H9 (cell line): ENCODE measurements around the gene KMT2C. TPM values are rescaled to one million over a fixed set of nuclear protein-coding genes. Genes with fewer than 3 reads are reported as not detected.

Experiments used
- DNase-seq: peaks from one replicate; pipeline ENCODE4 v3.0.0-alpha.2; 2017
- H2AFZ ChIP-seq: one replicate; pipeline ENCODE4 v1.6.1; 2013; ENCODE audit warnings: mild to moderate bottlenecking, low read length, control low read depth, moderate library complexity
- H2AK5ac ChIP-seq: 2 replicates; pipeline ENCODE4 v1.6.1; 2013; ENCODE audit warnings: low read length, control low read depth, mixed read lengths; ENCODE audit not compliant: insufficient read length
- H2BK120ac ChIP-seq: one replicate; pipeline ENCODE4 v1.6.1; 2013; ENCODE audit warnings: low read depth, mild to moderate bottlenecking, low read length, control low read depth, inconsistent platforms; ENCODE audit not compliant: poor library complexity, severe bottlenecking
- H2BK12ac ChIP-seq: 2 replicates; pipeline ENCODE4 v1.6.1; 2013; ENCODE audit warnings: low read length, control low read depth, mixed read lengths, low read depth; ENCODE audit not compliant: insufficient read length
- H2BK15ac ChIP-seq: 2 replicates; pipeline ENCODE4 v1.6.1; 2013; ENCODE audit warnings: low read depth, low read length, control low read depth
- H2BK20ac ChIP-seq: one replicate; pipeline ENCODE4 v1.6.1; 2013; ENCODE audit warnings: low read depth, mild to moderate bottlenecking, low read length, control low read depth, inconsistent platforms; ENCODE audit not compliant: poor library complexity, severe bottlenecking
- H2BK5ac ChIP-seq: 2 replicates; pipeline ENCODE4 v1.6.1; 2013; ENCODE audit warnings: low read length, control low read depth, mixed read lengths; ENCODE audit not compliant: insufficient read length
- H3K14ac ChIP-seq: 2 replicates; pipeline ENCODE4 v1.6.1; 2013; ENCODE audit warnings: low read length, control low read depth; ENCODE audit not compliant: insufficient read depth
- H3K18ac ChIP-seq: 2 replicates; pipeline ENCODE4 v1.6.1; 2013; ENCODE audit warnings: low read depth, mild to moderate bottlenecking, mixed read lengths, low read length, control low read depth; ENCODE audit not compliant: insufficient read length
- H3K23ac ChIP-seq: 2 replicates; pipeline ENCODE4 v1.6.1; 2013; ENCODE audit warnings: low read length, control low read depth, mixed read lengths, low read depth; ENCODE audit not compliant: insufficient read length
- H3K23me2 ChIP-seq: 2 replicates; pipeline ENCODE4 v1.6.1; 2013; ENCODE audit warnings: low read depth, mild to moderate bottlenecking, mixed read lengths, low read length, control low read depth; ENCODE audit not compliant: insufficient read length, poor library complexity, severe bottlenecking
- H3K27ac ChIP-seq: 2 replicates; pipeline ENCODE4 v1.5.1; 2013; ENCODE audit warnings: low read length, control low read depth, mixed read lengths, low read depth; ENCODE audit not compliant: insufficient read length
- H3K27me3 ChIP-seq: 2 replicates; pipeline ENCODE4 v1.6.1; 2013; ENCODE audit warnings: low read length, control low read depth, inconsistent platforms; ENCODE audit not compliant: insufficient read depth
- H3K4ac ChIP-seq: 2 replicates; pipeline ENCODE4 v1.6.1; 2013; ENCODE audit warnings: low read depth, mild to moderate bottlenecking, control low read depth, inconsistent platforms, low read length, moderate library complexity
- H3K4me1 ChIP-seq: 2 replicates; pipeline ENCODE4 v1.6.1; 2013; ENCODE audit warnings: low read length, control low read depth, inconsistent platforms; ENCODE audit not compliant: insufficient read depth
- H3K4me2 ChIP-seq: 2 replicates; pipeline ENCODE4 v1.6.1; 2013; ENCODE audit warnings: low read length, control low read depth, mixed read lengths; ENCODE audit not compliant: insufficient read length, insufficient read depth
- H3K56ac ChIP-seq: 2 replicates; pipeline ENCODE4 v1.6.1; 2013; ENCODE audit warnings: low read depth, mild to moderate bottlenecking, mixed read lengths, low read length, control low read depth; ENCODE audit not compliant: insufficient read length
- H3K79me1 ChIP-seq: 2 replicates; pipeline ENCODE4 v1.6.1; 2013; ENCODE audit warnings: low read depth, mild to moderate bottlenecking, moderate library complexity, low read length, control low read depth, inconsistent platforms; ENCODE audit not compliant: insufficient read depth, poor library complexity, severe bottlenecking
- H3K79me2 ChIP-seq: 2 replicates; pipeline ENCODE4 v1.6.1; 2013; ENCODE audit warnings: low read length, control low read depth, inconsistent platforms; ENCODE audit not compliant: insufficient read depth
- H3K9ac ChIP-seq: 2 replicates; pipeline ENCODE4 v1.6.1; 2013; ENCODE audit warnings: low read length, control low read depth, mixed read lengths; ENCODE audit not compliant: insufficient read length; ENCODE audit errors: extremely low read depth
- H3K9me3 ChIP-seq: one replicate; pipeline ENCODE4 v1.6.1; 2013; ENCODE audit warnings: low read depth, low read length, inconsistent platforms; ENCODE audit not compliant: control insufficient read depth
- H3T11ph ChIP-seq: one replicate; pipeline ENCODE4 v1.6.1; 2013; ENCODE audit warnings: mild to moderate bottlenecking, low read length, control low read depth, inconsistent platforms
- H4K20me1 ChIP-seq: one replicate; pipeline ENCODE4 v1.6.1; 2013; ENCODE audit not compliant: control insufficient read depth, insufficient read length, insufficient read depth
- H4K5ac ChIP-seq: 2 replicates; pipeline ENCODE4 v1.6.1; 2013; ENCODE audit warnings: low read depth, mild to moderate bottlenecking, mixed read lengths, low read length, control low read depth; ENCODE audit not compliant: insufficient read length
- H4K8ac ChIP-seq: replicated peaks from 2 replicates; pipeline ENCODE4 v1.6.1; 2013; ENCODE audit warnings: low read length, control low read depth, mixed read lengths, low read depth; ENCODE audit not compliant: insufficient read length
- H4K91ac ChIP-seq: 2 replicates; pipeline ENCODE4 v1.6.1; 2013; ENCODE audit warnings: low read depth, mild to moderate bottlenecking, moderate library complexity, mixed read lengths, low read length, control low read depth; ENCODE audit not compliant: insufficient read length
- H3K27ac Mint-ChIP-seq, 3 experiments: 2 replicates in 2 of 3; 3 replicates in 1 of 3; pipeline ENCODE4 v1.8.0; 2020 to 2021; ENCODE audit warnings: mixed read lengths in 3 of 3, mild to moderate bottlenecking in 1 of 3, moderate library complexity in 1 of 3
- H3K27me3 Mint-ChIP-seq: 2 replicates; pipeline ENCODE4 v1.8.0; 2021; ENCODE audit warnings: low read depth, mild to moderate bottlenecking, moderate library complexity, mixed read lengths
- H3K36me3 Mint-ChIP-seq, 3 experiments: 2 replicates in 2 of 3; 3 replicates in 1 of 3; pipeline ENCODE4 v1.8.0; 2020 to 2021; ENCODE audit warnings: low read depth in 3 of 3, mixed read lengths in 3 of 3; ENCODE audit not compliant: insufficient read depth in 1 of 3
- H3K4me1 Mint-ChIP-seq, 2 experiments: 2 replicates each; pipeline ENCODE4 v1.8.0; 2020; ENCODE audit warnings: mixed read lengths in 2 of 2
- H3K4me3 Mint-ChIP-seq, 2 experiments: 2 replicates in 1 of 2; 3 replicates in 1 of 2; pipeline ENCODE4 v1.8.0; 2020 to 2021; ENCODE audit warnings: mild to moderate bottlenecking in 2 of 2, mixed read lengths in 2 of 2, moderate library complexity in 1 of 2
- H3K9me3 Mint-ChIP-seq, 2 experiments: 2 replicates in 1 of 2; 3 replicates in 1 of 2; pipeline ENCODE4 v1.8.0; 2020; ENCODE audit warnings: mild to moderate bottlenecking in 2 of 2, mixed read lengths in 2 of 2, moderate library complexity in 1 of 2
- WGBS: extraction: QIAGEN DNeasy Blood & Tissue Kit; methylation state at CpG from one replicate; pipeline ENCODE4 v1.1.7; 2013; ENCODE audit warnings: missing lambda C conversion rate, low lambda C conversion rate, mixed read lengths; ENCODE audit not compliant: insufficient read length; ENCODE audit errors: extremely low coverage; 5-methylcytosine and 5-hydroxymethylcytosine counted together
- total RNA-seq: library from RNA; stranded (reverse); gene quantifications from 2 replicates; pipeline ENCODE4 v1.2.1, GENCODE V29; 2021
- TF ChIP-seq, protein P1 (sequence below): fragments of 200-600 bp; sonication (generic); conservative IDR thresholded peaks from 3 replicates; pipeline ENCODE4 v1.8.0; 2021; ENCODE audit warnings: antibody characterized with exemption, mild to moderate bottlenecking

Gene KMT2C
- total RNA-seq, 1 experiment from 2014 or later, result 32.2 TPM

DNA sequence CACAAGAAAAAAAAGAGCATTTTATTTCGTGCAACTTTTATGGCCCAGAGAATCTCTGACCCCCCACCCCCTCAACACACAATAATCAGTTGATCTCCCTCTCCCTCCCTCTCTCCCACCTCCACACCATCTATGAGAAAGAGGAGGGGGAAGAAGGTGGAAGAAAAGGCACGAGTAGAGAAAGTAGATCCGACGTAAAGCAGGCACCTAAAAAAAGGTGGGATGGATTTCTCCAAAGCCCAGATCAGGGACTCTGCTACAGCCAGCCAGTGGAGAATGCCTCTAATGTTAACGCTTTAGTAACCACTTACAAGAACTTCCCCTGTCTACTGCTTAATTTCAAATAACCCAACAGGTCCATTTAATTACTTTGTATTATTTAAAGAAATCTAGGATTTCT lies 24.4 kb downstream of the KMT2C start:
- H3K79me1 ChIP-seq, result peaks cover 3% of the 10 kb centered on the region
- no peak overlapping the region for H4K91ac ChIP-seq
- H3T11ph ChIP-seq, result no peak overlapping the region
- peak; percentile 59 for DNase-seq
- Mint-ChIP-seq H3K36me3 (peaks cover 9 to 11% (median 9%) of the 10 kb centered on the region in 3 experiments), H3K27me3 (peaks cover 3% of the 10 kb centered on the region), H3K4me1 (peaks cover 10 to 24% of the 10 kb centered on the region in 2 experiments), H3K4me3 (peak overlapping the region; percentile 61 to 78), H3K27ac (peak overlapping the region; percentile 73 to 94 (median 94); a peak in 5 of 7 replicates), H3K9me3 (peaks cover 13 to 16% of the 10 kb centered on the region in 2 experiments)
- no peak overlapping the region for H2BK5ac ChIP-seq
- no peak overlapping the region for H3K18ac ChIP-seq
- no peak overlapping the region for H3K14ac ChIP-seq
- no peaks in the 10 kb centered on the region for H3K27me3 ChIP-seq
- no peak overlapping the region for H3K4ac ChIP-seq
- H4K5ac ChIP-seq, result no peak overlapping the region
- H4K20me1 ChIP-seq, result no peaks in the 10 kb centered on the region
- H2AFZ ChIP-seq, result no peak overlapping the region
- no peak overlapping the region for H3K56ac ChIP-seq
- H3K23ac ChIP-seq, result no peak overlapping the region
- no peak overlapping the region for H2BK120ac ChIP-seq
- H2BK20ac ChIP-seq, result no peak overlapping the region
- no peak overlapping the region for H2BK12ac ChIP-seq
- no peak overlapping the region for H3K9ac ChIP-seq
- no peak overlapping the region for H2BK15ac ChIP-seq
- TF ChIP-seq, protein P1, sequence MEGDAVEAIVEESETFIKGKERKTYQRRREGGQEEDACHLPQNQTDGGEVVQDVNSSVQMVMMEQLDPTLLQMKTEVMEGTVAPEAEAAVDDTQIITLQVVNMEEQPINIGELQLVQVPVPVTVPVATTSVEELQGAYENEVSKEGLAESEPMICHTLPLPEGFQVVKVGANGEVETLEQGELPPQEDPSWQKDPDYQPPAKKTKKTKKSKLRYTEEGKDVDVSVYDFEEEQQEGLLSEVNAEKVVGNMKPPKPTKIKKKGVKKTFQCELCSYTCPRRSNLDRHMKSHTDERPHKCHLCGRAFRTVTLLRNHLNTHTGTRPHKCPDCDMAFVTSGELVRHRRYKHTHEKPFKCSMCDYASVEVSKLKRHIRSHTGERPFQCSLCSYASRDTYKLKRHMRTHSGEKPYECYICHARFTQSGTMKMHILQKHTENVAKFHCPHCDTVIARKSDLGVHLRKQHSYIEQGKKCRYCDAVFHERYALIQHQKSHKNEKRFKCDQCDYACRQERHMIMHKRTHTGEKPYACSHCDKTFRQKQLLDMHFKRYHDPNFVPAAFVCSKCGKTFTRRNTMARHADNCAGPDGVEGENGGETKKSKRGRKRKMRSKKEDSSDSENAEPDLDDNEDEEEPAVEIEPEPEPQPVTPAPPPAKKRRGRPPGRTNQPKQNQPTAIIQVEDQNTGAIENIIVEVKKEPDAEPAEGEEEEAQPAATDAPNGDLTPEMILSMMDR, result no peak
- peak overlapping the region; percentile 47 for H3K4me2 ChIP-seq
- H3K79me2 ChIP-seq, result peaks cover 3% of the 10 kb centered on the region; the same call in 1 of the 2 replicates
- WGBS, result no CpG with 5 or more reads among the region's 5 CpGs
- no peak overlapping the region for H2AK5ac ChIP-seq
- no peaks in the 10 kb centered on the region for H3K4me1 ChIP-seq
- H3K27ac ChIP-seq, result no peak overlapping the region
- peaks cover 17% of the 10 kb centered on the region for H3K9me3 ChIP-seq
- H3K23me2 ChIP-seq, result no peaks in the 10 kb centered on the region
- no peak overlapping the region for H4K8ac ChIP-seq
